Activated effector memory CD4-positive, alpha-beta T cell treated with anti-CD3 and anti-CD28 coated beads, Interleukin-2, amount 50 U/mL, for 16 hours (primary cell): ENCODE results near the gene BMAL2.

ENCODE experiments used
- DNase-seq: peaks from one replicate; pipeline ENCODE4 v3.0.0-alpha.2; 2020

The BMAL2 gene

GRCh38 chr12:27330846-27331245, 1.8 kb upstream of the BMAL2 start:
- no peak for DNase-seq

GRCh38 chr12:27331291-27331926, 1.2 kb upstream of the BMAL2 start:
- DNase-seq, result no peak

GRCh38 chr12:27331927-27332324, 710 bp upstream of the BMAL2 start:
- DNase-seq, result no peak

- no peak for DNase-seq
Measured at GRCh38 chr12:27332407-27332713, 276 bp upstream of the BMAL2 start.

- peak; percentile 76 for DNase-seq
Measured at GRCh38 chr12:27333403-27334009, 870 bp downstream of the BMAL2 start.

GRCh38 chr12:27334042-27334720, 1.5 kb downstream of the BMAL2 start:
- no peak for DNase-seq

- no peak for DNase-seq
Measured at GRCh38 chr12:27334721-27335082, 2.1 kb downstream of the BMAL2 start.

GRCh38 chr12:27335364-27336281, 3.0 kb downstream of the BMAL2 start:
- DNase-seq, result no peak

- DNase-seq, result no peak
Measured at GRCh38 chr12:27336282-27336653, 3.6 kb downstream of the BMAL2 start.

- no peak for DNase-seq
Measured at GRCh38 chr12:27337376-27337775, 4.7 kb downstream of the BMAL2 start.

GRCh38 chr12:27338473-27338872, 5.8 kb downstream of the BMAL2 start:
- no peak for DNase-seq

- no peak for DNase-seq
Measured at GRCh38 chr12:27340971-27341370, 8.3 kb downstream of the BMAL2 start.

GRCh38 chr12:27342536-27342935, 9.9 kb downstream of the BMAL2 start:
- no peak for DNase-seq

- DNase-seq, result no peak
Measured at GRCh38 chr12:27343255-27344000, 10.8 kb downstream of the BMAL2 start.

GRCh38 chr12:27344246-27344645, 11.6 kb downstream of the BMAL2 start:
- no peak for DNase-seq

GRCh38 chr12:27344760-27345159, 12.1 kb downstream of the BMAL2 start:
- DNase-seq, result no peak

GRCh38 chr12:27345376-27345775, 12.7 kb downstream of the BMAL2 start:
- DNase-seq, result no peak

GRCh38 chr12:27347779-27348178, 15.1 kb downstream of the BMAL2 start:
- no peak for DNase-seq

- no peak for DNase-seq
Measured at GRCh38 chr12:27351476-27351875, 18.8 kb downstream of the BMAL2 start.

- DNase-seq, result no peak
Measured at GRCh38 chr12:27355486-27355885, 22.9 kb downstream of the BMAL2 start.

GRCh38 chr12:27355979-27356378, 23.3 kb downstream of the BMAL2 start:
- DNase-seq, result no peak

- no peak for DNase-seq
Measured at GRCh38 chr12:27359578-27360340, 27.1 kb downstream of the BMAL2 start.
